Naive thymus-derived CD8-positive, alpha-beta T cell (primary cell): ENCODE measurements around the gene CTIF. TPM values are rescaled to one million over a fixed set of nuclear protein-coding genes. Genes with fewer than 3 reads are reported as not detected.

Source experiments
- ATAC-seq, 2 donors: fragments of 150-1000 bp; cut with Tn5 transposase in 1 of 2; sonication (Bioruptor Pico), chemical (Tn5 transposase) in 1 of 2; 1 replicate in 1 of 2; 2 replicates in 1 of 2; pipeline ENCODE4 v1.10.0; 2021; ENCODE audit warnings: mild to moderate bottlenecking in 2 of 2, moderate library complexity in 2 of 2
- POLR2A ChIA-PET: fragments of 350-600 bp; sonication (Branson Sonifier 250); formaldehyde crosslinking; loops from one replicate; lab custom pipeline; 2021; ENCODE audit warnings: antibody characterized with exemption; lab: Charles Lee
- DNase-seq, 10 donors: peaks; one replicate each; pipeline versions ENCODE4 v3.0.0 to v3.0.0-alpha.2; 2020 to 2022
- H3K27ac Mint-ChIP-seq, 10 donors: one replicate each; pipeline ENCODE4 v1.8.0; 2020 to 2022; ENCODE audit warnings: mild to moderate bottlenecking in 10 of 10, mixed read lengths in 10 of 10, moderate library complexity in 4 of 10, inconsistent platforms in 1 of 10
- H3K27me3 Mint-ChIP-seq, 5 donors: one replicate each; pipeline ENCODE4 v1.8.0; 2021 to 2022; ENCODE audit warnings: mixed read lengths in 5 of 5
- H3K36me3 Mint-ChIP-seq, 3 donors: one replicate each; pipeline ENCODE4 v1.8.0; 2020 to 2022; ENCODE audit warnings: mixed read lengths in 3 of 3, mild to moderate bottlenecking in 2 of 3, inconsistent platforms in 1 of 3
- H3K4me1 Mint-ChIP-seq, 4 donors: one replicate each; pipeline ENCODE4 v1.8.0; 2021 to 2022; ENCODE audit warnings: mixed read lengths in 4 of 4
- H3K4me3 Mint-ChIP-seq, 10 donors: one replicate each; pipeline ENCODE4 v1.8.0; 2020 to 2022; ENCODE audit warnings: mild to moderate bottlenecking in 10 of 10, mixed read lengths in 10 of 10, moderate library complexity in 6 of 10, inconsistent platforms in 1 of 10
- H3K9me3 Mint-ChIP-seq, 9 donors: one replicate each; pipeline ENCODE4 v1.8.0; 2020 to 2022; ENCODE audit warnings: mixed read lengths in 9 of 9, mild to moderate bottlenecking in 3 of 9, inconsistent platforms in 1 of 9, moderate library complexity in 1 of 9
- polyA plus RNA-seq, 3 donors: library from polyadenylated mRNA; unstranded; fragments of 300-500 nt; fragmentation: Illumina TruSeq; gene quantifications; one replicate each; pipeline ENCODE4 v1.2.3, GENCODE V29; 2021
- total RNA-seq, 8 experiments: library from RNA in 2 of 8; stranded (reverse) in 2 of 8; gene quantifications; one replicate each; pipeline ENCODE4 v1.2.3 and lab custom pipeline; 2021 to 2026

The CTIF gene
- total and polyA plus RNA-seq, 5 experiments from 2014 or later: 0.06 to 3.4 (median 2.0) TPM; not detected in 2

DNA sequence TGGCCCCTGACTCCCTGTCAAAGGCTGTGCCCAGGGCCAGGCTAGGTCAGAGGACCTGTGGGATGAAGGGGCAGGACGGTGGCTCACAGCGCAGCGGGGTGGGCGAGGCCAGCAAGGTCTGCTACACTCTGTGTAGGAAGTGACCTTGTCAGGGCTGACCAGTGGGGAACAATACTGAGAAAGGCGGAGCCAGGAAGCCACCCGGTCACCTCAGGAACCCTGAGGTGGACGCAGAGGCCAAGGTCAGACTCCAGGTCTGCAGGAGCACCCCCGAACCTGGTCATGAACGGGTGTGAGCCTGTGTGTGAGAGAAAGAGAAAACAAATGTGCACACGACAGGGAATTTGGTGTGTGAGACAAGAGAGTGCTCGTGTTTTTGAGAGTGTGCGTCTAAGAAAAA, 339.6 kb downstream of the CTIF start:
- no peaks in the 10 kb centered on the region for H3K9me3 Mint-ChIP-seq
- H3K27ac Mint-ChIP-seq: peak overlapping the region in 2 of 10 donors; percentile 36 to 87
- no peaks in the 10 kb centered on the region for H3K36me3 Mint-ChIP-seq

DNA sequence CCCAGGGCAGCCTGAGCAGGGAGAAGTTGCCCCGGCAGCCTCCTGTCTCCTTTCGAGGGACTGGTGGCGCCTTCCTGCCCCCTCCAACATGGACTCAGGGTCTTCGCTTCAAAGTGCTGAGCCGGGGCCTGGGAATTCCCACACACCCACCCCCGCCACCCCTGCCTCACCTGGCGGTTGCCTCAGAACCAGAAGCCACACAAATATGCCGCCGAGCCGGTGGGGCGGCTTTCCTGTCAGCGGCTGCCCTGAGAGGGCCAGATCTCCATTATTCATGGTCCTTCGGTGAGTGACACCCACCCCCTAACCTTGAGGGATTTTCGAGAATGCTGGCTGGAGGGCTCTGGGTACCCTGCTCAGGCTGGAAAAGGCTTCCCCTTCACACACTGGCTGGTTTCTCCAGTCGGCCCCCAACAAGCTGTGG, 340.2 kb downstream of the CTIF start:
- peaks cover 0 to 9% (median 4%) of the 10 kb centered on the region in 5 donors for H3K27me3 Mint-ChIP-seq
- no peak for ATAC-seq
- no peak overlapping the region for H3K4me3 Mint-ChIP-seq
- H3K36me3 Mint-ChIP-seq: no peaks in the 10 kb centered on the region
- H3K9me3 Mint-ChIP-seq: no peaks in the 10 kb centered on the region
- peaks cover 4 to 12% (median 6%) of the 10 kb centered on the region in 4 donors for H3K4me1 Mint-ChIP-seq
- POLR2A ChIA-PET: no interaction called here
- H3K27ac Mint-ChIP-seq: peak overlapping the region in 1 of 10 donors; percentile 87
- no peak for DNase-seq

More for the DNA sequence above, 339.6 kb downstream of the CTIF start:
- peaks cover 4 to 12% (median 6%) of the 10 kb centered on the region in 4 donors for H3K4me1 Mint-ChIP-seq
- H3K27me3 Mint-ChIP-seq: peaks cover 0 to 9% (median 4%) of the 10 kb centered on the region in 5 donors
- DNase-seq: no peak
- POLR2A ChIA-PET: no interaction called here
- no peak for ATAC-seq
- no peak overlapping the region for H3K4me3 Mint-ChIP-seq

DNA sequence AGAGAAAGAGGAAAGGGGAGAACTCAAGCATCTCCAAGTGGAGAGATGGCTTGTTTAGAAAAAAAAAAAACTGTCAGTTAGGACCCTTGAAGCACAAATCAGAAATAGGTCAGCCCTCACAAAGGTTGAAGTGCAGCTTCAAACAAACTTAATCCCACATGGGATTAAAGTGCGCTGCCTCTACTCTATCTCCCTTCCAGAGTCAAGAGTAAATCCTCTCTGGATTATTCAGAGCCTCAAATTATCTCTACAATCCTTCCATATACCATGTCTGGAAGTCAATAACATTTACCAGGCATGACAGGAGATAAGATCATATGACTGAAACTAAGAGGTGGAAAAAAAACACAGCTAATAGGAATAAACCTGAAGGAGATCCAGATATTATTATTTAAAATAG, 342.1 kb downstream of the CTIF start:
- DNase-seq (no peak), ATAC-seq (no peak)
- POLR2A ChIA-PET: interaction anchor here (0.7 kb wide), 2 partner anchors 95 to 105 kb away, joined by 3 read pairs; no protein-coding TSS in a partner anchor
- H3K9me3 Mint-ChIP-seq: no peaks in the 10 kb centered on the region
- no peak overlapping the region for H3K4me3 Mint-ChIP-seq
- peaks cover 4 to 13% (median 6%) of the 10 kb centered on the region in 4 donors for H3K4me1 Mint-ChIP-seq
- H3K27me3 Mint-ChIP-seq: peaks cover 0 to 9% (median 4%) of the 10 kb centered on the region in 5 donors
- no peaks in the 10 kb centered on the region for H3K36me3 Mint-ChIP-seq
- no peak overlapping the region for H3K27ac Mint-ChIP-seq

DNA sequence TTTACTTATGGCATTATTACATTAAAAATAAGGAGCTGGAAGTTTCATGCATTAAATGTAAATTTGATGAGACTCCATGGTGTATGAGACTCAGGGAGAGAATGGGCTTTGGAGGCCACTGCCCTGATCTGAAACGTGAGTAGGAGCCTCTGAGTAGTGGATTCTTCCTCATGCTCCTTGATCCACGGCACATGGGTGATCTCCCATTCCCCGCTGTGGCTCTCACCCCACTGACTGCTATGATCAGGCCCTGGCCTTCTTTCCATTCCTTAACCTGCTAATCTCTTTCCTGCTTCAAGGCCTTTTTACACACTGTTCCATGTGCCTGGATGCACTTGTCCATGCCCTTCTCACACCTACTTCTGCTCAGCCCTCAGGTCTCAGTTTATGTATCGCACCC, 343.5 kb downstream of the CTIF start:
- no peak for ATAC-seq
- Mint-ChIP-seq H3K4me1 (peaks cover 4 to 13% (median 6%) of the 10 kb centered on the region in 4 donors), H3K27ac (peak overlapping the region in 1 of 10 donors; percentile 48), H3K27me3 (peaks cover 0 to 9% (median 4%) of the 10 kb centered on the region in 5 donors), H3K9me3 (no peaks in the 10 kb centered on the region), H3K36me3 (no peaks in the 10 kb centered on the region), H3K4me3 (no peak overlapping the region)
- DNase-seq: peak in 1 of 10 donors; percentile 19
- POLR2A ChIA-PET: no interaction called here

DNA sequence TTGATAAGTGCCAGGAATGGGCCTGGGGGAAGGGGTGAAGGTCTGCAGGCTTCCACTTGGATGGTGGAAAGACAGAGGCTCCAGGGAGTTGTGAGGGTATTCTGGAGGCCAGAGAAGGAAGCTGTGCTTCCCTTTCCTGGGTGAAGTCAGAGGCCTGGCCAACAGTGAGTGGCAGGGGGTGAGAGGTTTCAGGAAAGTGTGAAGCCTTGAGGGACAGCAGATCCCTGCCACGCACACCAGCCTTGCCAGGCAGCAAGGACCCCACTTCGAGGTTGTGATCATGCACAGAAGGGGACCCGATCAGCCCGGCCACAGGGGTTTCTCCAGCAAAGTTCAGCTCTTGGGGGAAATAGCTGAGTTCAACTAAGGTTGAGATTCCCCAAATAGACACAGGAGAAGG, 345.5 kb downstream of the CTIF start:
- Mint-ChIP-seq H3K4me3 (no peak overlapping the region), H3K36me3 (no peaks in the 10 kb centered on the region), H3K4me1 (peaks cover 4 to 8% (median 6%) of the 10 kb centered on the region in 4 donors), H3K9me3 (no peaks in the 10 kb centered on the region), H3K27ac (peak overlapping the region in 2 of 10 donors; percentile 33 to 38), H3K27me3 (peaks cover 0 to 5% (median 0%) of the 10 kb centered on the region in 5 donors)
- no peak for ATAC-seq
- DNase-seq: no peak
- POLR2A ChIA-PET: interaction anchor here (0.6 kb wide), 1 partner anchor 1734 kb away, joined by 3 read pairs; the partner anchor contains the start of gene HDHD2

DNA sequence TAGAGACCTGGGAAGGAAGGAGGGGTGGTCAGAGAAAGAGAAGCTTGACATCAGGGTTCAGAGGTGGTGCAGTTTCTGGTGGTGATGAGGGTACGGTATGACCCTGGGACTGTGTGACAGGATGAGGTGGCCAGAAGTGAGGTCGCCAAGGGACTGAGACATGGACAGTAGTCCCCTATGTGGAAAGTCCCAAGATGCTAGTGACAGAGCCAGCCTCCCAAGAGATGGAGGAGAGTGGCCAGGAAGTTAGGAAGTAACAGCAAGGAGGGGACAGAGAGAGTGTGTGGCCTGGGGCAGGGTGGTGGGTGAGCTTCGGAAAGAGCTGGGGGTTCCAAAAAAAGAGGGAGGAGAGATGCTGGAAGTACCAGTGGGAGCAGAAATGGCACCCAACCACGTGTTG, 345.9 kb downstream of the CTIF start:
- Mint-ChIP-seq H3K9me3 (no peaks in the 10 kb centered on the region), H3K27ac (peak overlapping the region in 2 of 10 donors; percentile 33 to 65), H3K4me3 (no peak overlapping the region), H3K4me1 (peaks cover 4 to 10% (median 6%) of the 10 kb centered on the region in 4 donors), H3K36me3 (no peaks in the 10 kb centered on the region), H3K27me3 (peaks cover 0 to 5% (median 0%) of the 10 kb centered on the region in 5 donors)
- POLR2A ChIA-PET: interaction anchor here (0.6 kb wide), 1 partner anchor 1735 kb away, joined by 3 read pairs; the partner anchor contains the start of gene HDHD2
- DNase-seq: no peak
- no peak for ATAC-seq

DNA sequence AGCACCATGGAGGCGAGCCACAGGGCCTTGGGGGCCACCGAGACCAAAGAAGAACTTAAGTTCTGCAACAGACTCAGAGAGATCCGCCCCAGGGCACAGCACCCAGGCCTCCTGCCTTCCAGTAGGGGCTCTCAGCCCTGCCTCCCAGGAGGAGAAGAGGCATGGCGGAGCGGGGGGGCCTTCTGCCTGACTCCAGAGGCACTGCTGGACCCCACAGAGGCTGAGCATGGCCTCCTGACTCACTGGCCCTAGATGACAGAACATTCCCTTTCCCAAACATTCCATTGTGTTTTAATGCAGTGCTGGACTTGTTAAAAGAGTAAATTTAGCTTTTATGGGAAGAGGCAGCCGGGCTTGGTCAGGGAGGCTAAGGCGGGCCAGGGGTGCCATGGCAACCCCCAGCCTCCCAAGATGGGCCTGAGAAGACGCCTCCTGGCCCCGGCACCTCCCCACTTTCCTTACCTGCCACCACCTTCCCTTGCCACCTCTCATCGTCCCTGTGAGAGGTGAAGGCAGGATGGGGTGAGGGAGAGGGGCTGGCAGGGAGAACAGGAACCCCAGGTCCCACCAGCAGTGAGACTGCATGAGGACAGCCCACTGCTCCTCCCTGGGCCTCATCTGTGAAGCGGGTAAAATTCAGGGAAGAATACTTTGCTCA, 346.6 kb downstream of the CTIF start:
- Mint-ChIP-seq H3K27me3 (peaks cover 0 to 5% (median 0%) of the 10 kb centered on the region in 5 donors), H3K9me3 (no peaks in the 10 kb centered on the region), H3K36me3 (no peaks in the 10 kb centered on the region), H3K4me3 (no peak overlapping the region), H3K4me1 (peaks cover 1 to 10% (median 4%) of the 10 kb centered on the region in 4 donors), H3K27ac (peak overlapping the region in 2 of 10 donors; percentile 21 to 93)
- DNase-seq: no peak
- POLR2A ChIA-PET: interaction anchor here (0.6 kb wide), 1 partner anchor 36 kb away, joined by 3 read pairs; no protein-coding TSS in a partner anchor
- ATAC-seq: no peak

DNA sequence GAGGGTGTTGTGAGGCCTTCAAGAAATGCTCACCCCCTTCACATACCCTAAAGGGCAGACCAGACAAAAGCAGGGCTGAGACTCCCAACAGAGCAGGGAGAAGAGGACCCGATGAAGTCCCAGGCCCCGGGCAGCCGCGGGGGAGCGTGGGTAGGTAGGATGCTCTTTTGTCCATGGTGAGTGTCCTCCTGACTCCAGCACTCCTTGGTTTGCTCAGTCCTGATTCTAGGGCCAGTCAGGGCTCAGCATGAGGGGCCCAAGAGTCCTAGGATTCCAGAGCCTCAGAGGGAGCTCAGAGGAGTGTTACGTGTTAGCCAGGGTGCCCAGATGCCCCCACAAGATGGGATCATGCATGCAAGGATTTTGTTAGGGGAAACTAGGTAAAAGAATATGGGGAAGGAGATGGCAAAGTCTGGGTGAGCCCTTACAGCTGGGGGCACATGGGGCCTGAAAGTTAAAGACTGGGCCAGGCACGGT, 347.1 kb downstream of the CTIF start:
- ATAC-seq (no peak), DNase-seq (no peak)
- Mint-ChIP-seq H3K36me3 (no peaks in the 10 kb centered on the region), H3K9me3 (no peaks in the 10 kb centered on the region), H3K4me1 (peaks cover 0 to 8% (median 2%) of the 10 kb centered on the region in 4 donors), H3K27me3 (peaks cover 0 to 5% (median 0%) of the 10 kb centered on the region in 5 donors), H3K27ac (peak overlapping the region in 4 of 10 donors; percentile 60 to 93 (median 85)), H3K4me3 (no peak overlapping the region)
- POLR2A ChIA-PET: interaction anchor here (0.6 kb wide), 1 partner anchor 36 kb away, joined by 3 read pairs; no protein-coding TSS in a partner anchor

DNA sequence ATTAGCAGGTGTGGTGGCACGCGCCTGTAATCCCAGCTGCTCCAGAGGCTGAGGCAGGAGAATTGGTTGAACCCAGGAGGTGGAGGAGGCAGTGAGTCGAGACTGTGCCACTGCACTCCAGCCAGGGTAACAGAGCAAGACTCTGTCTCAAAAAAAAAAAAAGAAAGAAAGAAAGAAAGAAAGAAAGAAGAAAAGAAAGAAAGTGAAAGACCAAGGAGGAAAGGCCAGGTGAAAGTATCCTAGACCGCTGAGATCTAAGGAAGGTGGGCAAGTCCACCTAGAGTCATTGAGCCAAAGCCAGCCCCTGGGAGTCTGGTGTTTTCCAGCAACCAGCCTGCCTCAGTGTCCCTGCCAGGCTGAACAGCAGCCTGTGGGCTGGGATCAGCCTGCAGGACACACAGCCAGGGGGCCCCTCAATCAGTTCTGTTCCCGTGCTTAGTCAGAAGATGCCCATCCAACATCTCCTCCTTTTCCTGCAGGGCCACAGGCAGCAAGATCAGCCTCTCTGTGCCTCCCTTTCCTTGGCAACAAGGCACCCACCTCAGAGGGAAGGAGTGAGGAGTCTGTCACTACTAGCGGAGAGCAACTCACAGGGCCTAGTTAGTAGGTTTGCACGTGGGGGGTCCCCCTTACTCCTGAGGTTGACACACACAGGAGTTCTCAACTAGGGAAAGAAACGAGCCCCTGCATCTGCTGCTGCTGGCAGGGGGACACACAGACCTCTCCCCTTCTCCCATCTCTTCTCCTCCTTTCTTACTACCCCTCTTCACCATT, 347.9 kb downstream of the CTIF start:
- H3K9me3 Mint-ChIP-seq: no peaks in the 10 kb centered on the region
- peaks cover 0 to 5% (median 0%) of the 10 kb centered on the region in 5 donors for H3K27me3 Mint-ChIP-seq
- peaks cover 0 to 8% (median 2%) of the 10 kb centered on the region in 4 donors for H3K4me1 Mint-ChIP-seq
- ATAC-seq (no peak), DNase-seq (no peak)
- H3K4me3 Mint-ChIP-seq: no peak overlapping the region
- H3K27ac Mint-ChIP-seq: peak overlapping the region in 2 of 10 donors; percentile 28 to 93
- H3K36me3 Mint-ChIP-seq: no peaks in the 10 kb centered on the region
- POLR2A ChIA-PET: no interaction called here

DNA sequence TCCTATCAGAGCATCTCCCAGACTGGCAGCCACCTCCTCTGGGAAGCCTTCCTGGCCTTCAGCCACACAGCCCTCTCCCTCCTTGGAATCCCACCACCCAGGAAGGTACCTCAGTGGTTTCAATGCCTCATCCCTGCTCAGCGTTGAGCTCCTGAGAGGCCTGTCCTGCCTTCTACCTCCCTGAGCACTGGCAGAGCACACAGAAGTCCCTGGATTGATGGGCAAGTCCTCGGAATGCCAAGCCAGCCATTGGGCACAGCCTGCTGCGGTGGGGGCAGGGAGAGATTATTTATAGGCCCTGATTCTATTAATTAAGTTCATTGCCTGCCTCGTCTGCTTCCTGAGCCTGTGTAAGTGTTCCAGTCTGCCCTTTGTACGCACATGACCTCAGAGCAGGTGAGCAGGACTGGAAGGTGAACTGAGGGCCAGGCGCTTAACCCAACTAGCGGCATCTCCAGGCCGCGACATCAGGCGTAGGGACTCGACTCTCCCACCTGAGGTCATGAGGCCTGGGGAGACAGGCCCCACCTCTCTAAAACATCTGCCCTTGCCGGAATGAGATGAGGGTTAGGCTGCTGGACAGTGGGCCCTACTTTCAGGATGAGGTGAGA, 348.6 kb downstream of the CTIF start:
- H3K4me1 Mint-ChIP-seq: peaks cover 0 to 8% (median 2%) of the 10 kb centered on the region in 4 donors
- no peak for ATAC-seq
- no peak overlapping the region for H3K4me3 Mint-ChIP-seq
- H3K27ac Mint-ChIP-seq: peak overlapping the region in 2 of 10 donors; percentile 2 to 67
- DNase-seq: no peak
- no peaks in the 10 kb centered on the region for H3K9me3 Mint-ChIP-seq
- no peaks in the 10 kb centered on the region for H3K36me3 Mint-ChIP-seq
- POLR2A ChIA-PET: no interaction called here
- peaks cover 0 to 5% (median 0%) of the 10 kb centered on the region in 5 donors for H3K27me3 Mint-ChIP-seq

DNA sequence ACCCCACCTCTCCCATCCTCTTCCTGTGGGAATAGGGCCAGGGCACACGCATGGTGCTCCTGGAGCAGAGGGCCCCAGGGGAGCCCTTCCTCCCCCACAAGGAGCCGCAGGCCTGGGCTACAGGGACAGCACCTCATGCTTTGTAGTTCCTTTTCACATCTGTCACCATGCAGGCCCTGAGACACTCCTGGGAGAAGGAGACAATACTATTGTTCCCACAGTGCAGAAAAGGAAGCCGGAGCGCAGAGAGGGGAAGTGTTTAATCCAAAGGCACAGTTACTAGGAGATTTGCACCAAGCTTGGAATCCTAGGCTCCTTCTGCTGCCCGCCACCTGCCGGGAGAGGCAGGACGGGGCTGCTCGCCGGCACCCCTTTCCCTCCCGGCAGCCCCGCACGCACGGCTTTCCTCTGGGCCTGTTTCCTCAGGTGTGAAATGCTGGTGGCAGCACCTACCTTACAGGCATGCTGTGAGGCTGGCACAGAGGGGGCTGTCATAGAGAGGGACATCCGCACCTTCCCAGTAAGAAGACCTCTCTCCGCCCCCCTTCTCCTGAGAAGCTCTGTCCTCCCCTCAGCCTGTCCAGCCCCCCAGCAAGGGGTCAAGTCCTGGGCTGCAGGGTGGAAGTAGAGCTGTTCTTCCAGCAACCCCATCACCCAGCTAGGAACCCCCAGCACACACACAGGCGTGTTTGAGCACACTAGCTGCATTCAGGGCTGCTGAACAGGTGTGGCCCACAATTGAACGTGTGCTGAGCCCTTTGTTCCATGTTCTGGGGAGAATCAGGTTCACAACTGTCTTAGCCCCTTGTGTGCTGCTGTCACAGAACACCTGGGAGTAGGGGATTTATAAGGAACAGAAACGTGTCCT, 349.3 kb downstream of the CTIF start:
- no peak for DNase-seq
- POLR2A ChIA-PET: no interaction called here
- Mint-ChIP-seq H3K9me3 (no peaks in the 10 kb centered on the region), H3K4me3 (no peak overlapping the region), H3K27ac (peak overlapping the region in 2 of 10 donors; percentile 50 to 67), H3K4me1 (peaks cover 0 to 6% (median 0%) of the 10 kb centered on the region in 4 donors), H3K27me3 (peaks cover 0 to 5% (median 0%) of the 10 kb centered on the region in 5 donors), H3K36me3 (no peaks in the 10 kb centered on the region)
- ATAC-seq: no peak
